Measurements from ENCODE around the gene COLEC12.
A peak's percentile ranks its signal among the peaks of the same experiment; 100 is the strongest.

Gene COLEC12
- long read RNA-seq, donor 1, full-length matches to known transcripts: 12 of 44 reads
- long read RNA-seq, donor 1, partial matches to known transcripts: 32 of 44 reads
- long read RNA-seq, donor 1, other reads (novel, unspliced or antisense): 0 of 44 reads
- long read RNA-seq, donor 2, full-length matches to known transcripts: 6 of 19 reads
- long read RNA-seq, donor 2, partial matches to known transcripts: 13 of 19 reads
- long read RNA-seq, donor 2, other reads (novel, unspliced or antisense): 0 of 19 reads
- long read RNA-seq, donor 3, full-length matches to known transcripts: 6 of 15 reads
- long read RNA-seq, donor 3, partial matches to known transcripts: 9 of 15 reads
- long read RNA-seq, donor 3, other reads (novel, unspliced or antisense): 0 of 15 reads
- long read RNA-seq, donor 4, full-length matches to known transcripts: 3 of 22 reads
- long read RNA-seq, donor 4, partial matches to known transcripts: 19 of 22 reads
- long read RNA-seq, donor 4, other reads (novel, unspliced or antisense): 0 of 22 reads
- long read RNA-seq, donor 5, full-length matches to known transcripts: 4 of 26 reads
- long read RNA-seq, donor 5, partial matches to known transcripts: 22 of 26 reads
- long read RNA-seq, donor 5, other reads (novel, unspliced or antisense): 0 of 26 reads
- long read RNA-seq, donor 6, full-length matches to known transcripts: 2 of 31 reads
- long read RNA-seq, donor 6, partial matches to known transcripts: 29 of 31 reads
- long read RNA-seq, donor 6, other reads (novel, unspliced or antisense): 0 of 31 reads
- long read RNA-seq, donor 7: 0 reads
- long read RNA-seq, donor 8, full-length matches to known transcripts: 9 of 29 reads
- long read RNA-seq, donor 8, partial matches to known transcripts: 20 of 29 reads
- long read RNA-seq, donor 8, other reads (novel, unspliced or antisense): 0 of 29 reads

DNA sequence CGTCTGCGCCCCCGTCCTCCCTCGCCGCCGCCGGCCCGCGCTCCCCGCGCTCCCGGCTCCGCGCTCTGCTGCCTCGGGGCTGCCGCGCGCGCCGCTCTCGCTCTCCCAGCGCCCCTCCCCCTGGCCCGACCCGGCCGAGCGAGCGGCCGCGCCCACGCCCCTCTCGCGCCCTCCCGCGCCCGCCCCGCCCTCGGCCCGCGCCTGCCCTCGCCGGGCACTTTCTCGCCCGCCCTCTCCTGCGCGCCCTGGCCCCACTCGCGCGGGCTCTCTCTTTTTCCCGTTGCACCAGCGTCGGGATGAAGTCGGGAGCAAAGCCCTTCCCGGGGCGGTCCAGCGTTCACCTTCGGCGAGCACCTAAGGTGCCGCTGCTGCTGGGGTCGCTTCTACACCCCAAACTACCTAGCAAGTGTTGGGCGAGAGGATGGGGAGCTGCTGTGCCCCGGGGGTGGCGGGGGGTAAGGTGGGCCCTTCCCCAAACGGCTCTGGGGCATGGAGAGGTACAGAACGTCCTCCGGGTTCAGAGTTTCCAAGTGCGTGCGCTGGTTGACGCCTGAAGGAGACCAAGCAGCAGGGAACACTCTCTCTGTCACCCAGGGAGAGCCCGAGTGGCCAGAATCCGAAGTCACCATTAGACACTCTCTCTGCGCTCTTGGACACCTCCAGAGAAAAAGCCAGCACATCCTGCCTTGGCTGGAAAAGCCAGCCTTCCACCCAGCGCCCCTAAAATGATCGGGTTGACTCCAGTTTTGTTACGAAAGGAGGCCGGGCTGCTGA is at the start of gene COLEC12:
Gene COLEC12 (minus strand): TSS at position 70 of the 774 bp plus-strand sequence. CDS start 187 bp downstream, outside the sequence.
- DNase-seq: peak; percentile 61

DNA sequence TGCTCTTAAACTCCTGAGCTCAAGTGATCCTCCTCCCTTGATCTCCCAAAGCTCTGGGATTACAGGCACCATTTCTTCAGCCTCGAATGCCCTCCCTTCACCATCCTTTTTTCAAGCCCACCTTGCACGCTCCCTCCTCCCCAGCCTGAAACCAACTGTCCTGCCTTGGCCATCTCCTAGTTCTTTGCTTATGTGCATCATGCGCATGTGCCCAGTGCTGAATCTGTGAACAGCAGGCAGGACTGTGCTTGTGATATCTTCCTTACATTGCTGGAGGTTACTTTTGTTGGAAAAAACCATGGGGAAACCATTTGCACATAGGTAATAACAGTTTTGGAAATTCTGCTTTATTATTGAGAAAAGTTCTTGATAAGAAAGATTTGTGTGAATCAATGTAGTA is 49.5 kb upstream of the COLEC12 start:
- no peak for DNase-seq

DNA sequence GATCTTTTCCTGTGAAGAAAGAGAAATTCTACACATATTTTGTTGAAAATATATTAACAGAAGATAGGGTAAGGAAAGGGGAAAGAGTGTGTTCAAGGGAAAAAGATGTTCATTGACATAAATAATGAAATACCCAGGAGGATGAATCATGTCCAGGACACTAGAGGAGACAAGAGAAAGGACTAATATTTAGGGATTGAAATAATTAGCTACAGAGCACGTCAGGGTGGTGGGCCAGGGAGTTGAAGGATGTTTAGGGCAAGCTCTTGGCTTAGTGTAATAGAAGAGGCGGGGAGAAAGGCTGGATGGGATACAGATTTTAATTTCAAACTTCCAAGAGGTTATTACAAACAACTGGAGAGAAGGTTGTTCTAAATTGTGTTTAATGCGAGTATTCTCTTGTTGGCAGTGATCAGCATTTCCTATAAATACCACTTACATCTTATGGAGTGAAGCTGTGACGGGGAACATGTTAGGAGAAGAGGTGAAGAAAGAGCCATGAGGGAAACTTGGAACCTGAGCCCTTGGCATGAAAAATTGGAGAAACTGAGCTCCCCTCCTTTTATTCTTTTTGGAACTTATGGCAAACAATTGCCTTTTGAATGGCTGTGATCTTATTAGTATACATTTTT is 43.1 kb upstream of the COLEC12 start:
- no peak for DNase-seq

DNA sequence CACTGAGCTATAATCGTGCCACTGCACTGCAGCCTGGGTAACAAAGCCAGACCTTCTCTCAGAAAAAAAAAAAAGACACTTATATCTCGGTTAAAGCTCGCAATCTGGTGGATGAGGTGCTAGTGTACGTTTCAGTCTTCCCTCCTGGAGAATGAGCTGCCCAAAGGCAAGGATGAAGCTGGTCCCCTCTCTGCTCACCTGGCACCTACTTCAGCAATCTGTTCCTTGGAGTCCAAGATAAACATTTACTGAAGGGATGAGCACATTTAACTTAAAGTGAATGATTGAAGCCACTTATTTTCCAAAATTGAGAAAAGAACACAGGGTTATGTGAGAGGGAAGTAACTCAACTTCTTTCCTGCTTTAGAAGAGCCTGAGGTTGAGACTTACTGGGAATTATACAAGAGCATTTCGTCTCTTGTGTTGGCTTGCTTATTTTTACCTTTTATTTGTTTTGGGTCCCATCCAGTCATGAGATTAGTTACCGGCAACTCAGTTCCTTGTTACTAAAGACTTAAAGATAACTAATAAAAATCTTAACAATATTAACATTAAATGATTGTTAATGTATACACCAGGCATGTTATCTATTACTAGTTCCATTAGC is 33.6 kb upstream of the COLEC12 start:
- DNase-seq: no peak

DNA sequence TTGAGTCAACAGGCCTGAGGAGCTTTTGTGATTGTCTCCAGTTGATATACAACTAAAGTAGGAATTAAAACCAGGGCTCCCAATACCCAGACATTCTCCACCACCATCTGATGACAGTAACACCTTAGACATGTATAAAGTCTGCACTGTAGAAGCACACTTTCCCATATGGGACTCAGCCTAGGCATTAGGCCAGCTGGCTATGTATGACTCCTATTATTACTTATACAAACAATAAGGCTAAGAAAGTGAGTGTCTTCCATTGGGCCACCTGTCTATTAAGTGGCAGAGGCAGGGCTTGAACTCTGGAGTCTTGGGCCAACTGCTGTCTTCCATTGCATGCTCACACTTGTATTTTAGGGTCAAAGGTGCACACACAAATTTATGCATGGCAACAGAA is 32.1 kb upstream of the COLEC12 start:
- no peak for DNase-seq

DNA sequence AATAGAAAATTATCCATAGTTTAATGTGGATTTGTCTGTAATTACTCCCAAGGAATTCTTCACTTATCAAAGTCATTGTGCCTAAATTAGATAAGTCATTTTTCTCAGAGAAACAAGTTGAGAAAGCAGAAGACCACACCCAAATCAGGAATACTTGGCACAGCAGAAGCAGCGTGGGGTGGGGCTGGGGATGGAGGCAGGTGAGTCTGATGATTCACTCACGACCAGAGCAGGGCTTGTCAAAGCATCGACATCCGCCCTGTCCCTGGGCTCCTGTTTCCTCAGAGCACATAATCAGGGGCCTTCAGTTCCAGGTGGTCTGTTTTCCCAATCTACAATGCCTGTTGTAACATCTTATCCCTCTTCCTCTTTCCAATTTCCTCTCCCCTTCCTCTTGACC is 31.5 kb upstream of the COLEC12 start:
- no peak for DNase-seq

DNA sequence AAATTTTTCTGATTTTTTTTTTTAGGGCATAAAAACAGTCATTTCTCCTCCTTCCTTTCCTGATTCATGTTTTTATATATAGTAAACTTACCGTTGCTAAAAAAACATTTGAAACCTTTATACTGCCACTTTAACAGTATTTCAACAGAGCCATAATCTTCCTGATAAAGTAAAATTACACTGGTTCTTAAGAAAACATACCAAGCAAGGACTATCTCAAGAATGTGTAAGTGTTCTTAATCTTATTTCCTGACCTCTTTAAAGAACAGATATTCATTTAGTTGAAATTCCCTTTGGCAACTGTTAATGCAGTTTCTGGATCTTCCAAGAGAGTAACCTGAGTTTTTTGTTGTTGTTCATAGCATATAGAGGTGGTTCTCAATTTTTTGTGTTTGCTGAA is 26.6 kb upstream of the COLEC12 start:
- no peak for DNase-seq

DNA sequence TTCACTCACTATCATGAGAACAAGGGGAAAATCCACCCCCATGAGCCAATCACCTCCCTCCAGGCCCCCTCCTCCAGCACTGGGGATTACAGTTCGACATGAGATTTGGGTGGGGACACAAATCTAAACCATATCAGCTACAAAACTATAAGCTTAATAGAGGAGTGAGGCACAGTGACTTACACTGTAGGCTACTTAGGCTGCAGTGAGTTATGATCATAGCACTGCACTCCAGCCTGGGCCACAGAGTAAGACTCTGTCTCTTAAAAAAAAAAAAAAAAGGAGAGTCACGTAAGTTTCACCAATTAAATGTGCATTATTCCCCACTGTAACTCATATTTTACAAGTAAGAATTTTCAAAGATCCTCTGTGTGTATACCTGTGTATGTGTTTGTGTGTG is 26.2 kb upstream of the COLEC12 start:
- no peak for DNase-seq

DNA sequence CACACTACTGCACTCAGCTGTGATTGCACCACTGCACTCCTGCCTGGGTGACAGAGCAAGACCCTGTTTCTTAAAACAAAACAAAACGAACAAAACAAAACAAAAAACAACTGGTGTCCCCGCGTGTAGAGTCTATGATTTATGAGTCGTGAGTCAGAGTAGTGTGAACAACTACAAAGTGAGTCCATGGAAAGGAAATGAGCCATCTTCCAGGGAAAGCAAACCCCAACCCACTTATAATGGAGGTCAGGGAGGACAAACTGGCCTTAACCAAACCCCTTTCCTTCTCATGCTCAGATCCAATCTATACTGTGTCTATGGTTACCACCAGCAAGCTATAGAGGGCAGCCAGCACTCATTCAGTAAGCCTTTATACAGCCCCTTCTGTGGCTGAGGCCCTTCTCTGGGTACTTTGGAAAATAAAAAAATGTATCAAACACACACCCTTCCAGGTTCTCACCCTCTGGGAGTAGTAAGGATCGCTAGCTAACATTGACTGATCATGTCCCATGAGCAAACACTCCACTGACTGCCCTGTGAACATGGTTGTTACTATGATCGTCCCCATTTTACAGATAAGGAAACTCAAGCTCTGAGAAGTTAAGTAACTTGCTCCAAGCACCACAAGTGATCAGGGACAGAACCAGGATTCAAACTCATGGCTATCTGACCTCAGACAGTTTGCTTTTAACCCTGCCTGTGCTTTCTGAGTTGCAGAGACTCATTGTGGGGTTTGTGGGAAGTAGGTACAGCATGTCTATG is 24.7 kb upstream of the COLEC12 start:
- DNase-seq: peak; percentile 30

DNA sequence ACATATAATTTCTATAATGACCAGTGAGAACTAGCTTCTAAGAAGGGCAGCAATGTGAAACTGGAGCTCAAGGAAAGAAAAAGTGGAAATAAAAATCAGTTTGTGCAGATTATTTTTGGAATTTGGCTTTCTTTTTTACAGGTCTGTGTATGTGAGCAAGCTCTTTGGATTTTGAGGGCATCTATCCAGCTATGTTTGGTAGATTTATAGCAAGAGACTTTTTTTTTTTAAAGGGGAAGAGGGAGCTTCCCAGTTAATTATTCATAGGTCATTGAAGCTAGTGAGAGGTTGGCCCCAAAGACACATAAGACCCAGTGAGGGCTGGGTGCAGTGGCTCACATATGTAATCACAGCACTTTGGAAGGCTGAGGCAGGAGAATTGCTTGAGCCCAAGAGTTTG is 24.0 kb upstream of the COLEC12 start:
- no peak for DNase-seq

DNA sequence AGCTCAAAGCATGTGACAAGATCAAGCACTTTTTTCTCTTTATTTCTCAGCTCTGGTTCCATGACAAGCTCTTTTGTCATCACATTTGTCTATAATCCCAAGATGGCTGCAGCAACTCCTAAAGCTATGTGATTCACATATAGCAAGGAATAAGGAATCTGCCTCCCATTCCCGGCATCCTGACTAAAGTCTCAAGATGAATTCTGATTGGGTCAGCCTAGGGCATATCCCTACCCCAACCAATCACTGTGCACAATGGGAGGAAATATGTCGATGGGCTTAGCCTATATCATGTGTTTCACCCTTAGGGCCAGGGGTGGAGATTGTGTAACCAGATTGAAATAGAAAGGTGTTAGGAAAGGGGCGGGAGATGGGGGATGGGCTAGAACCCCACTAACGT is 23.1 kb upstream of the COLEC12 start:
- DNase-seq: no peak

DNA sequence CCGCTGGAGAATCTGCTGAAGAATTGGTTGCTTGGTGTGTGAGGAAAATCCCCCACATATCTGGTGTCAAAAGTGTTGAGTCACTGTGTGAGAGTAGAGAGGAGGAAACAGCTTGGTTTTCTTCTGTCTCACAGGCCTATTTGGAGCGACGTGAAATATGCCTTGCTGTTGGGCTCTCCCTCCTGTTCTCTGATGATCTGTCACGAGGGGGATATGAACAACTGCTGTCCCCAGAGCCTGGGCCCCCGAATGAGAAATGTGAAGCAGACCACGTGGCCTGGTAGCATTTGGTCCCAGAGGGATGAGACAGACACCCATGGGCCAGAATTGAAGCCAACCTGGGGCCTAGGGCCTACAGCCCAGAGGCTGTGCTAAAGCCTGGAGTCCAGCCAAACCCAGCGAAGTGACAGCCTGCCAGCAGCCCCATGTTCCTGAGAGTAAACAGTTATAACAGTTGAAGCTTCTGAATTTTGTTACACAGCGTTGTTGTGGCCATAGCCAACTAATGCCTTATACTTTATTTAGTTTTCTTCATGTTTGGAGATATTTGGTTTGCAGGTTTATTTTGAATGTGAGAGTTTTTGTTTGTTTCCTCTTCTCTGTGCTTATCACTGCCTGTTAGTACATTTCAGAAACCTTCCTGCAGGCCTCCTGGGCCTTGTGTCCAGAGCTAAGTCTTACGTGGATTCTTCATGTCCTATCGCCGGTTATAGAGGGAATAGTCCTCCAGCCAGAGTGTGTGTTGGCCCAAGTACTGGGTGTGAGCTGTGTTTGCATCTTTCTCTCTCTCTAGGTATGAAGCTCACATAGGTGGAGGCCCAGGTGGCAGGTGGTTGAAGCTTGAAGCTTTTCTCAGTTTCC is 18.7 kb upstream of the COLEC12 start:
- DNase-seq: peak; percentile 34

DNA sequence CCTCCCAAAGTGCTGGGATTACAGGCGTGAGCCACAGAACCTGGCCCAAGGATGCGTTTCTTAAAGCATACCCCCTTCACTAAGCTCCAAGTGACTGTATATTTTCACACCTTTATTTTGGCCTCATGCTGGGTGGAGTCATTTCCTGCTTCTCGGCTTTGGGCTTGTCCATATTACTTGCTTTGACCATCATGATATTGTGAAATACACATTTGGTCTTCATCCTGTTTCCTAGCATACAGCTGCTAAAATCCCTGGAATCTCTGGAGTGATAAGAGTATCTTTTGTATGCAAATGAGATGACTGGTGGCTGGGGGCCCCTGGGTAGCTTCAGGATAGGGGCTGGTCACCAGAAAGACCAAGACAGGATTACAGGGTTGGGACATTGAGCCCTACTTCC is 17.6 kb upstream of the COLEC12 start:
- no peak for DNase-seq

DNA sequence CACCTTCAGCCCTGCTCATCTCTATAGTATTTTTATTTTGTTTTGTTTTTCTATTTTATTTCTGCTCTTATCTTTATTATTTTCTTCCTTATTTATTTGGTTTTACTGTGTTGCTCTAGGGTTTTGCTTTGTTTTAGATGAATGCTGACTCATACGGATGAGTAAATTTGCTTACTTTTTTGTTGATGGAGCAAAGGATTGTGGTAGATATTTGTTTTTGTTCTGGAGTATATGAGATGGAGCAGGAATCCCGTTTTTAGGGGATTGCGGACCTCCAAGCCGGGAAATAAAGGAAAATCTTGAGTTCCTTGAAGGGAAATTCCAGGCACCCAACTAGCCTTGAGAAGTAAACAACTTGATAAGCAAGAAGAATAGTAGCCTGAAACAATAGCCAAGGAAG is 15.3 kb upstream of the COLEC12 start:
- no peak for DNase-seq

DNA sequence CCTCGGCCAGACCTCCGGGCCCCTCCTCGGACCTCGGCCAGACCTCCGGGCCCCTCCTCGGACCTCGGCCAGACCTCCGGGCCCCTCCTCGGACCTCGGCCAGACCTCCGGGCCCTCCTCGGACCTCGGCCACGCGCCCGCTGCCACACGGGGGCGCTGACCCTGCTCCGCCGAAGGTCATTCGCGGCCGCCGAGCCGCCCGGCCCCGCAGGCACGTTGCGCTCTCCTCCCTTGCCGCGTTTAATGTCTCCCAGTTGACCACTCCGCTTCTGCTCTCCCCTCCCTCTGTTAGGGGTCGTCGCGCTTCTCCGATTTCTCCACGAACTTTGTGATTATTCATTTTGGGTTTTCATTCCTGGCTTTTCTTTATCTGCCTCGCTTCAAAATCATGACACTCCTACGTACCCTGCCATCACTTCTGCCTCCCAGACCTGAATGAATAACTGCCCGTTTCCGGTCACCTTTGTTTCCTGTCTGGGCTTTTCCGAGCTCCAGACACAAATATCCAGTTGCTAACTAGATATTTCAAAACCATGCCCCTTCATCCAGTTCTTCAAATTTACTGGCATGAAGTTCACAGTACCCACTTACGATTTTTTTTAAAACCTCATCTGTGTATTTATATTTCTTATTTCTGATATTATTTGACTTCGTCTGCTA is 14.8 kb upstream of the COLEC12 start:
- no peak for DNase-seq

DNA sequence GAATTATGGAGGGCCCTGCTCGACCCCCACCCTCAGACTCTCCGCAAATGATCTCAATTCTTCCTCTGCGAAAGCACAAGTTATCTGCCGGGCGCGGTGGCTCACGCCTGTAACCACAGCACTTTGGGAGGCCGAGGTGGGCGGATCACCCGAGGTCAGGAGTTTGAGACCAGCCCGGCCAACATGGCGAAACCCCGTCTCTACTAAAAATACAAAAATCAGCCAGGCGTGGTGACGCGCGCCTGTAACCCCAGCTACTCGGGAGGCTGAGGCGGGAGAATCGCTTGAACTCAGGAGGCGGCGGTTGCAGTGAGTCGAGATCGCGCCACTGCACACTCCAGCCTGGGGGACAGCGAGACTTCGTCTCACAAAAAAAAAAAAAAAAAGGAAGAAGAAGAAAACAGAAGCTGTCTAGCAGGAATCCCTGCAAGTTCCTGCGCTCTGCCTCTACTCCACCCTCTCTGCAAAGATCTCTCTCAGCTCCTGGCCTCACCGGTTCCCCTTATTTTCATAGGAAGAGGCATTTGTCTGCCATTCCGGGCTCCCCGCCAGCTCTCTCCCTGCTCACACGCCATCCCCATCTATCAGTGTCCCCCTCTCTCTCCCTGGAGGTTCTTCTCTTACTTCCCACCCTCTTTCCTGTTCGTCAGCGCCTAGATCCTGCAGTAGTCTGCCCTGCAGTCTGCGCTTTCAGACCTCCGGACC is 13.5 kb upstream of the COLEC12 start:
- DNase-seq: no peak

DNA sequence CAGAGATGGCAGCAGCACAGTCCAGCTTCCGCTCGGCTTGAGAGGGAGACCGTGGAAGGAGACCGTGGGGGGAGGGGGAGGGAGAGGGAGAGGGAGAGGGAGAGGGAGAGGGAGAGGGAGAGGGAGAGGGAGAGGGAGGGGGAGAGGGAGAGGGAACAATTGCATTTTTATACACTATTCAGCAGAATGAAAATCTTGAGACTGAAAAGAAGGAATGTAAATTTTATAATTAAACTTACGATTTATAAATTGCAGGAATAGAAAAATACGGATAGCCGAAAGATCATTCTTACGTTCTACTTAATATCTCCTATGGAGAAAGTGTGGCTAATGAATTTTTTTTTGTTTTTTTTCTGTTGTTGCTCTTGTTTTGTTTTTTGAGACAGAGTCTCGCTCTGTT is 12.5 kb upstream of the COLEC12 start:
- no peak for DNase-seq

DNA sequence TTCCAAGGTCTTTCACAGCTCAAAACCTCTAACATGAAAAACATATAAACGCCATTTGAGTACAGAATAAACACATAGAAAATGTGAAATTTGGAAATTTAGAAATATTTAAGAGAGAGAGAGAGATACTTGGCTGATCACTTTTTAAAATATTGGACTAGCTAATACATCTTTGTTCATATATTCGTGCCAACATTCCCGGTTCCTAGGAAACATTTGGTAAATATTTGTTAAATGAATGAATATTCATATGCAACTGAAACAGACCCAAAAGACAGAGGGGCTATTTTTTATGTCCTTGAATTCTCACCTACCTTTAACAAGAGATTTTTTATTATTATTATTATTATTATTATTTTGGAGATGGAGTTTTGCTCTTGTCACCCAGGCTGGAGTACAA is 8.3 kb upstream of the COLEC12 start:
- no peak for DNase-seq

DNA sequence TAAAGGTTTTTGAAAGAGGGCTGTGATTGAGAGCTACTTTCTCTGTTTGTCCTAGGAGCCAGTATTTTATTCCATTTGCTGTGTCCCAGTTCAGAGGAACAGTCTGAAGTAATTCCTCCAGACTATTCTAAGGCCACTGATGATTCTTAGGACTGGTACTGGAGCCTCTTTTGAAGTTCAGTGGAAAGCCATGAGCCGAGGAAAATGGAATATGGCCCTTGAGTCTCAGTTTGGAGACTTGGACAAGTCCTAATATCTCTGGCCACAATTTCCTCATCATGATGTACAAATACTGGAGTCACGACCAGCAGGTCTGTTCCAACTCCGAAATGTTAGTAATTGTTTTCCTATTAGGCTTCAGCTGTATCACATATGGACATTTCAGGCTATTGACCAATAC is 7.1 kb upstream of the COLEC12 start:
- DNase-seq: no peak

Data from right kidney (tissue), 9 donors.